Left lung (tissue), 10 donors: ENCODE data around the gene ENOX1. TPM values are rescaled to one million over a fixed set of nuclear protein-coding genes. Genes with fewer than 3 reads are reported as not detected.

Experiments used
- ATAC-seq: fragments of 200-7000 bp; cut with Tn5 transposase; one replicate; pipeline ENCODE4 v1.9.1; 2020; ENCODE audit warnings: moderate library complexity
- DNase-seq, 4 donors: peaks; one replicate each; pipeline ENCODE4 v3.0.0-alpha.2; 2013 to 2020
- H3K27ac ChIP-seq, 2 donors: fragments of 200-600 bp; sonication (generic) in 1 of 2; one replicate each; pipeline versions ENCODE4 v1.5.0 to v1.8.0; 2020 to 2021
- H3K27me3 ChIP-seq, 2 donors: fragments of 200-600 bp; sonication (generic) in 1 of 2; one replicate each; pipeline versions ENCODE4 v1.5.0 to v1.8.0; 2020 to 2021
- H3K36me3 ChIP-seq, 2 donors: fragments of 200-600 bp; sonication (generic) in 1 of 2; one replicate each; pipeline versions ENCODE4 v1.5.0 to v1.8.0; 2020 to 2021
- H3K4me1 ChIP-seq, 2 donors: fragments of 200-600 bp; one replicate each; pipeline ENCODE4 v1.8.0; 2021
- H3K4me3 ChIP-seq, 2 donors: fragments of 200-600 bp; sonication (generic) in 1 of 2; one replicate each; pipeline versions ENCODE4 v1.5.0 to v1.8.0; 2020 to 2021; ENCODE audit warnings: mild to moderate bottlenecking in 1 of 2
- H3K9me3 ChIP-seq, 2 donors: fragments of 200-600 bp; sonication (generic) in 1 of 2; one replicate each; pipeline versions ENCODE4 v1.5.0 to v1.8.0; 2020 to 2021
- intact Hi-C, 2 donors: fragments of 100-400 bp; cut with DNase I; formaldehyde crosslinking; loops; one replicate each; pipeline versions ENCODE4 v1.11.2 to v1.14.2; 2022
- polyA plus RNA-seq, 6 donors: library from polyadenylated mRNA; unstranded; fragments of 120-200 nt; gene quantifications; one replicate each; pipeline ENCODE4 v1.2.1, GENCODE V29; 2013; ENCODE audit not compliant: insufficient read length in 6 of 6
- total RNA-seq, 2 donors: library from RNA; stranded (reverse); fragmentation: NEBNext Ultra II Directional; extraction: Animal tissue kit (Norgen Biotek cat#: 25700); gene quantifications; one replicate each; pipeline ENCODE4 v1.2.1, GENCODE V29; 2021
- TF ChIP-seq, protein P1 (sequence below), 2 donors: fragments of 200-600 bp; sonication (generic) in 1 of 2; IDR thresholded peaks; one replicate each; pipeline versions ENCODE4 v1.5.0 to v1.8.0; 2021; ENCODE audit warnings: antibody characterized with exemption in 2 of 2
- donor health status: DM: no; HTN: yes; CAD: no.
- donor health status: DM: no; HTN: no; CAD: no.

Gene ENOX1
- total and polyA plus RNA-seq, 8 donors: 1.5 to 9.0 (median 6.8) TPM

DNA sequence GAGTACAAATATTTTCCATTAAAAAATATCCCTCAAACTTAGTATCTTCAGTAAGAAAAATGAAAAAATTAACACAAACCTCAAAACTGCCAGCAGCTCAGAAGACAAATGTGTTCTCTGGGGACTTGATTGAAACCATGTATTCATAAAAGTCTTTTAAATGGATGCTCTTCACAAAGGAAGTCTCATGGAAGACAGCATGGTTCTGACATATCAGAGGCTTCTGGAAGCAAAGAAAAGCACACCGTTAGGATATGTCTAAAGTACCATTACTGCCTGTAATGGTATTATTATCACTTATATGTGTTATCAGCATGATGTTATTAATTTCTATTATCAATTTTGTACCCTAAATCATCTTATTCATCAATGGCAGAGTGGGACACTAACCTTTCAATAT is 302.8 kb downstream of the ENOX1 start:
- H3K4me1 ChIP-seq: no peaks in the 10 kb centered on the region
- no peaks in the 10 kb centered on the region for H3K9me3 ChIP-seq
- H3K27ac ChIP-seq: no peak overlapping the region
- DNase-seq: no peak
- TF ChIP-seq, protein P1, sequence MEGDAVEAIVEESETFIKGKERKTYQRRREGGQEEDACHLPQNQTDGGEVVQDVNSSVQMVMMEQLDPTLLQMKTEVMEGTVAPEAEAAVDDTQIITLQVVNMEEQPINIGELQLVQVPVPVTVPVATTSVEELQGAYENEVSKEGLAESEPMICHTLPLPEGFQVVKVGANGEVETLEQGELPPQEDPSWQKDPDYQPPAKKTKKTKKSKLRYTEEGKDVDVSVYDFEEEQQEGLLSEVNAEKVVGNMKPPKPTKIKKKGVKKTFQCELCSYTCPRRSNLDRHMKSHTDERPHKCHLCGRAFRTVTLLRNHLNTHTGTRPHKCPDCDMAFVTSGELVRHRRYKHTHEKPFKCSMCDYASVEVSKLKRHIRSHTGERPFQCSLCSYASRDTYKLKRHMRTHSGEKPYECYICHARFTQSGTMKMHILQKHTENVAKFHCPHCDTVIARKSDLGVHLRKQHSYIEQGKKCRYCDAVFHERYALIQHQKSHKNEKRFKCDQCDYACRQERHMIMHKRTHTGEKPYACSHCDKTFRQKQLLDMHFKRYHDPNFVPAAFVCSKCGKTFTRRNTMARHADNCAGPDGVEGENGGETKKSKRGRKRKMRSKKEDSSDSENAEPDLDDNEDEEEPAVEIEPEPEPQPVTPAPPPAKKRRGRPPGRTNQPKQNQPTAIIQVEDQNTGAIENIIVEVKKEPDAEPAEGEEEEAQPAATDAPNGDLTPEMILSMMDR (IDR thresholded peaks at IDR 0.05): no peak
- intact Hi-C loops: no loop called here
- no peak overlapping the region for H3K4me3 ChIP-seq
- H3K27me3 ChIP-seq: no peaks in the 10 kb centered on the region
- ATAC-seq: no peak
- H3K36me3 ChIP-seq: no peaks in the 10 kb centered on the region

GRCh38 chr13:43482641-43483040 is 304.1 kb downstream of the ENOX1 start:
- intact Hi-C loops: no loop called here

GRCh38 chr13:43482026-43482425 is 304.7 kb downstream of the ENOX1 start:
- H3K4me3 ChIP-seq: no peak overlapping the region
- H3K27me3 ChIP-seq: no peaks in the 10 kb centered on the region
- intact Hi-C loops: no loop called here
- TF ChIP-seq, protein P1 (IDR thresholded peaks at IDR 0.05): no peak
- no peaks in the 10 kb centered on the region for H3K36me3 ChIP-seq
- no peaks in the 10 kb centered on the region for H3K4me1 ChIP-seq
- no peaks in the 10 kb centered on the region for H3K9me3 ChIP-seq
- ATAC-seq (no peak), DNase-seq (no peak)
- H3K27ac ChIP-seq: no peak overlapping the region

More at GRCh38 chr13:43482641-43483040, 304.1 kb downstream of the ENOX1 start:
- no peaks in the 10 kb centered on the region for H3K27me3 ChIP-seq
- ATAC-seq: no peak
- DNase-seq: no peak
- no peak overlapping the region for H3K27ac ChIP-seq
- H3K36me3 ChIP-seq: no peaks in the 10 kb centered on the region
- TF ChIP-seq, protein P1 (IDR thresholded peaks at IDR 0.05): no peak
- H3K4me3 ChIP-seq: no peak overlapping the region
- no peaks in the 10 kb centered on the region for H3K9me3 ChIP-seq
- H3K4me1 ChIP-seq: no peaks in the 10 kb centered on the region

GRCh38 chr13:43478902-43479301 is 307.9 kb downstream of the ENOX1 start:
- Histone ChIP-seq H3K27ac (no peak overlapping the region), H3K4me1 (no peaks in the 10 kb centered on the region), H3K9me3 (no peaks in the 10 kb centered on the region), H3K27me3 (no peaks in the 10 kb centered on the region), H3K4me3 (no peak overlapping the region), H3K36me3 (no peaks in the 10 kb centered on the region)
- ATAC-seq (no peak), DNase-seq (no peak)
- TF ChIP-seq, protein P1 (IDR thresholded peaks at IDR 0.05): no peak
- intact Hi-C loops: no loop called here

GRCh38 chr13:43478211-43478610 is 308.6 kb downstream of the ENOX1 start:
- ATAC-seq: no peak
- TF ChIP-seq, protein P1 (IDR thresholded peaks at IDR 0.05): no peak
- no peaks in the 10 kb centered on the region for H3K27me3 ChIP-seq

More at GRCh38 chr13:43478211-43478610, 308.6 kb downstream of the ENOX1 start:
- H3K27ac ChIP-seq: no peak overlapping the region
- no peak for DNase-seq
- H3K4me3 ChIP-seq: no peak overlapping the region
- no peaks in the 10 kb centered on the region for H3K4me1 ChIP-seq
- H3K9me3 ChIP-seq: no peaks in the 10 kb centered on the region
- no peaks in the 10 kb centered on the region for H3K36me3 ChIP-seq
- intact Hi-C loops: no loop called here
